Cortex of kidney (tissue), 1 donor: Measurements from ENCODE around the gene ENAH.
"Not testable (repeated sequence)": the region's sequence is repeated elsewhere in the genome, so short reads cannot be mapped to it uniquely, and the experiment has no call there.

ENCODE experiments used
- DNase-seq: peaks from one replicate; lab custom pipeline; 2025; lab: John Stamatoyannopoulos, UW

ENAH gene

DNA sequence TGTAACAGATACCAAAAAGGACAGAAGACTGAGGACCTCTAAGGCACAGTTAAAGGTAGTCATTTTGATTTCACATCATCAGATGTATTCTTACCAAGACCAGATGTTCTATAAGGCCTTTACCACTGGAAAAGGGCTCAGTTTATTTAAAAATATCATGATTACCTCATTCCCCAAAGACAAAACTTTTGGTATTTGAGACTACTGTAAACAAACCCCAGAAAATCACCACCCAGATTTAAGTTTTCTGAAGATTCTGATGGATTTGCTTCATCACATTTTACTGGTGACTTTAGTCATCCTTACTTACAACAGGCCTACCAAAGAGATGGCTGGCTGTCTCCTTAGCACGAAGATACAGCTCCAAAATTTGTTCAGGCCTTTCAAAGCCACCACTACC, 8.3 kb downstream of the ENAH start:
- no peak for DNase-seq

DNA sequence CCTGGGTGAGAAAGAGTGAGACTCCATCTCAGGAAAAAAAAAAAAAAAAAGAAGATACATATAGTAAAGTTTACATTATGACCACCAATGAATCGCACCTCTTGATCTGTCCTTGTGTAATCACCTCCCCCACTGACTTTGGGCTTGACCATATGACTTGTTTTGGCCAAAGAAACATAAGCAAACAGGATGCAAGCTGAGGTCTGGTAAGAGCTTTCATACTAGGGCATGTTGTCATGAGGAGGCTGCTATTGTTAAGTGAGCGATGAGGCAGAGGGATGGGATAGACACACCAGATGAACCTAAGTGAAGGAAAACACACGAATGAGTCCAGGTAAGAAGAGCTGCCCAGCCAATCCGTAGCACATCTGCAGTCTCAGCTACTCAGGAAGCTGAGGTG, 10.7 kb downstream of the ENAH start:
- DNase-seq, result no peak

DNA sequence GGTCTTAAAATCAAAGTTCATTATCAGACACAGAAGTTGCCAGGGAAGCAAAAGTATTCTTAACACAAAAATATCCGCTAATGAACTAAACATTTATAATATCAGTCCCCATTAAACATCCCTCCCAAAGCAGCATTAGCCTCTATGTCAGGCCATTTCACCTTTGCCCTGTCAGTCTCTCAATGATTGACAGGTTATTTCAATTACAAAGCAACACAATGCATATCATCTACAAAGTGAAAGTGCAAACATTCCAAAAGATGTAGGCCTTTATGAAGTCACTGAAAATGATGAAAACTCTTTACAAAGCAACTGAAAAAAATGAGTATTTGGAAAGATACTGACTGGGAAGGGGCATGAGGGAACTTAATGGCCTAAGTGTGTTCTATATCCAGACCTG, 14.1 kb downstream of the ENAH start:
- DNase-seq, result no peak

DNA sequence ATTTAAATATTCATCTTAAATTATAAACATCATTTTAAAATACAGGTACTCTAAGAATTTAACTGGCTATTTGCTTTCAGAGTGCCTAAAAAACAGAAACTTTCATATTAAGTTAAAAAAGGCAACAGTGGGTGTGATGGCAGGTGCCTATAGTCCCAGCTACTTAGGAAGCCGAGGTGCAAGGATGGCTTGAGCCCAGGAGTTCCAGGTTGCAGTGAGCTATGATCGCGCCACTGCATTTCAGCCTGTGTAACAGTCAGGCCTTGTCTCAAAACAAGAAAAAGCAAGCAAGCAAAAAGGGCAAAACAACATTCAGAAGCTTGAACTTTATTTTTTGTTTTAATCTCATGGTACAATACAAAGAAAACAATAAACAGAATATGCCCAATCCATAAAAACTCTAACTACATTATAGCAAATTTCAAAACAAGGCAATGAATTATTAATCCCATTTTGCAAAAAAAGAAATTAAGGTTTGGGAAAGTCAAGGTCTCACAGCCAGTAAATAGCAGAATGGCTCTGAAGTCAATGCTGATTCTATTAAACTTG, 15.2 kb downstream of the ENAH start:
- DNase-seq, result no peak

DNA sequence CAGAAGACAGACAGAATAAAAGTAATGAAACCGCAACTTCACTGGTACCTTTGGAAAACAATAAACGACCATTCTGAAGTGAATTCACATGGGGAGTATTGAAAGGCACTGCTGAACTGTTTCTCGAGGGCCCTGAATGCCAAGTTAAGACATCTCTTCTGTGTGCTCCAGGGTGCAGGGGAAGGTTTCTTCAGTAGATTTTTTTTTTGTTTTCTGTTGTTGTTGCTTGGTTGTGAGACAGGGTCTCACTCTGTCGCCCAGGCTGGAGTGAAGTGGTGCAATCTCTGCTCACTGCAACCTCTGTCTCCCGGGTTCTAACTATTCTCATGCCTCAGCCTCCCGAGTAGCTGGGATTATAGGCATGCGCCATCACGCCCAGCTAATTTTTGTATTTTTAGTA, 15.9 kb downstream of the ENAH start:
- DNase-seq, result not testable (repeated sequence)

GRCh38 chr1:225635649-225636048, 17.3 kb downstream of the ENAH start:
- DNase-seq, result no peak

- not testable (repeated sequence) for DNase-seq
Measured at GRCh38 chr1:225632836-225633235, 20.1 kb downstream of the ENAH start.

DNA sequence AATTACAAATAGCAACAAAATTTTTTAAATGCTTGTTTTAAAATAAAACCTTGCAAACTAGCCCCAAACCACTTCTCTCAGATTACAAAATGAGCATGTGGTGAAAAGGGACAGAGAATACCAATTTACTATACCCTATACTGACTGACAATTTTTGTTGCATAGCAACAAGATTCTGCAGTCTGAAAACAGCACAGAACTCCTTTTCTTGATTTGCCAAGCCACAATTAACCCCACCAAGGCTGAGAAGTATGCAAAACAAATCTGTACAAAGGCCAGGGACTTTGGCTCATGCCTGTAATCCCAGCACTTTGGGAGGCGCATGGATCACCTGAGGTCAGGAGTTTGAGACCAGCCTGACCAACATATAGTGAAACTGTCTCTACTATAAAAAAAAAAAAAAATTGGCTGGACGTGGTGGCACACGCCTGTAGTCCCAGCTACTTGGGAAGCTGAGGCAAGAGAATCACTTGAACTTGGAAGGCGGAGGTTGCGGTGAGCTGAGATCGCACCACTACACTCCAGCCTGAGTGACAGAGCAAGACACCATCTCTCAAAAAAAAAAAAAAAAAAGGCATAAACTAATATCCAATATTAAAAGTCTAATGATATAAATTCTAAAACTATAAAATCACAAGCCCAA, 21.8 kb downstream of the ENAH start:
- DNase-seq, result no peak

DNA sequence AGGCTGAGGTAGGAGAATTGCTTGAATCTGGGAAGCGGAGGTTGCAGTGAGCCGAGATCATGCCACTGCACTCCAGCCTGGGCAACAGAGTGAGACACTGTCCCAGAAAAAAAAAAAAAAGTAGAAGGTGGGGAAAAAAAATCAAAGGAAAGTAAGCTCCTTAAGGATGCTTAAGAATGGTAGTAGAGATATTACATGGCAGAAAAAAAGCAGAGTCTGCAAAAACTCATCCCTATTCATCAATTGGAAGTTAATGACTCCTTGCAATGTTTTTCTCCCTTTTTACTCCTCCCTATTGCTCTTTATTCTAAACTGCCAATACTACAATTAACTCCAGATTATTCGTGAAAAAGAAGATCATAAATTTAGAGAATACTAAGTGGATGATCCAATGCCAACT, 23.4 kb downstream of the ENAH start:
- no peak for DNase-seq

DNA sequence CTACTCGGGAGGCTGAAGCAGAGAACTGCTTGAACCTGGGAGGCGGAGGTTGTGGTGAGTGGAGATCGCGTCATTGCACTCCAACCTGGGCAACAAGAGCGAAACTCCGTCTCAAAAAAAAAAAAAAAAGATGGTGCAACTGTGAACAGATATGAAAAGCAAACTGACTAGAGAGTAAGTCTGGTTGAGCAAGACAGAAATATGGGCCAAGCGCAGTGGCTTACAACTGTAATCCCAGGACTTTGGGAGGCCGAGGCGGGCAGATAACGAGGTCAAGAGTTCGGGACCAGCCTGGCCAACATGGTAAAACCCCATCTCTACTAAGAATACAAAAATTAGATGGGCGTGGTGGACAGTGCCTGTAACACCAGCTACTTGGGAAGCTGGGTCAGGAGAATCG, 24.1 kb downstream of the ENAH start:
- DNase-seq, result not testable (repeated sequence)

DNA sequence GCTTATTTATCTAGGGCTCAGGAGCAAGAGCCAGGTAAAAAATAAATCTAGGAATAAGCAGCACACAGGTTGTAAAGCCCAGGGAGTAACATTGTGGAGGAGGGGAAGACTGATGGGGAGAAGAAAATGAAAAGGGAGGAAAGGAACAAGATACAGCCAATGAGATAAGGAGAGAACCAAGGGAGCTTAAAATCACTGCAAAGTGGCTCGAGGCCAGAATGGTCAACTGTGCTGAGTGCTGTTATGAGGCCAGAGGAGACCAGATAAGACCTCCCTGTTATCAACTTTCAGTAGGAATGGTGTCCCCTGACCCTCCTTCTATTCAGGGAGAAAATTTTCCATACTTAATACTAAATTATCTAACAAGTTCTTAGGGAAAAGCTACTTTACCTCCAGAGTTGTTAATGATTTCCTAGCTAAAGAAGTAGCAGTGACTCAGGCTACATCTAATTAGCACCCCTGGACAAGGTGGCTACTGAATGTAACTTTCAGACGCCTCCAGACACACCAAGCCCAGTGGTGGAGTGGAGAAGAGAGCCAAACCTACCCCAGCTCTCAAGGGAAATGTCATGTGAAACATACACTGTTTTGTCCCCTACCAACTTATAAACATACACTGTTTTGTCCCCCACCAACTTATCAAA, 25.5 kb downstream of the ENAH start:
- no peak for DNase-seq

DNA sequence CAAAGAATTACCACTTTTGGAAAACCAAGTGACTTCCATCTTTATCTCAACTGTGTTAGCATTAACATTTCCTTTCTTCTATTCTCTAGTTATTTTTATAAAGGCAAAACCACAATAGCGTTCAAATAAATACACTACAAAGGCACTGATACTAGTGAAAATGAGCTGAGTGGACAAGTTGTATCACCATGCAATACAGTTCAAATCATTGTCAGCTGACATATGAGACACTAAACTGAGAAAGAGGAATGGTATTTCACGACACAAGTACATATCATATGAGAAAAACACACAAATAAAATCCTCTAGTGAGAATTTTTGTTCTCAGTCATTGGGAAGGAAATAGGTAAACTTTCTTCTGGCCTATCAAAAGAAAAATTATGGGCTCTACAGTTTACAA, 26.2 kb downstream of the ENAH start:
- no peak for DNase-seq

- DNase-seq, result no peak
Measured at GRCh38 chr1:225617956-225618355, 35.0 kb downstream of the ENAH start.

DNA sequence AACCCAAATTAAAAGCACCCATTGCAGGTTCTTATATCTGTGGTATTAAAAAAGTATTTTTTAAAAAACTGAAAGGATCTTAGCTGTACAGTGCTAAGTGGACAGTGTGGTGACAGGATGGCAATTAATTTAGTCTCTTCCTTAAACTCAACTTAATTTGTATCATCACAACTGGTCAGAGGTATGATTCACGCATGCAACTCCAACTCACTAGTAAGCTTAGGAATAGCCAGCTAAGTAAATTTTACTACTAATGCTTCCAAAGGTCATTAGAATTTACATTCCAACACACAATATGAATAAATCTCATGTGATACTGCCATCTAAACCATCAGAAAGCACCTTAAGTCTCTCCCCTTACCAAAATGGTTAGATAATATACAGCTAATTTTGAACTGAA, 35.4 kb downstream of the ENAH start:
- DNase-seq, result no peak

GRCh38 chr1:225615403-225615790, 37.5 kb downstream of the ENAH start:
- DNase-seq, result not testable (repeated sequence)

- DNase-seq, result no peak
Measured at GRCh38 chr1:225613006-225613405, 39.9 kb downstream of the ENAH start.

DNA sequence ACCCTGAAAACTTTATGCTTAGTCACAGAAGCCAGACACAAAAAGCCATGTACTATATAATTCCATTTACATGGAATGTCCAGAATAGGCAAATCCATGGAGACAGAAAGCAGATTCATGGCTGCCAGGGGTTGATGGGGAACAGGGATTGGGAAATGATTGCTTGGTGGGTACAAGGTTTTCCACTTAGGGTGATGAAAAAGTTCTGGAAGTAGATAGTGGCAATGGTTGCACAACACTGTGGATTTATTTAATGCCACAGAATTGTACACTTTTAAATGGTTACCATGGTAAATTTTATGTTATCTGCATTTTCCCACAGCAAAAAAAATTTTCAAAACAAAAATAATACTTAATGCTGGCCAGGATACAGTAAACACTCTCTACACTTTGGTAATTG, 40.6 kb downstream of the ENAH start:
- no peak for DNase-seq

GRCh38 chr1:225611537-225612223, 41.2 kb downstream of the ENAH start:
- no peak for DNase-seq

DNA sequence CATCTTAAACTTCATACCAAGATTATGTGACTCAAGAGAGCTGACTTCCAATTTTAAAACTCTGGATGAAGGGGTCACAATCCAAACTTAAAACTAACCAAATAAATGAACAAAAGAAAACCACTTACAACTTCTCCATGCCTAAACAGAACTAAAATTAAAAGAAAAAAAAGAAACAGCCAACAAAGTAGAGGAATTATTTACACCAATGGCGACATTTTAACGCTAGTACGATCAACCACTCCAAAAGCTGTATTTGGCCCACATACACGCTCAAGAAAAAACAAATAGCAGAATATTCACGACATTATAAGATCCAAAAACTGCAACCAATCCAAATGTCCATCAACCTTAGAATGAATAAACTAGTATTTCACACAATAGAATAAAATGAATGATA, 42.4 kb downstream of the ENAH start:
- DNase-seq, result no peak

DNA sequence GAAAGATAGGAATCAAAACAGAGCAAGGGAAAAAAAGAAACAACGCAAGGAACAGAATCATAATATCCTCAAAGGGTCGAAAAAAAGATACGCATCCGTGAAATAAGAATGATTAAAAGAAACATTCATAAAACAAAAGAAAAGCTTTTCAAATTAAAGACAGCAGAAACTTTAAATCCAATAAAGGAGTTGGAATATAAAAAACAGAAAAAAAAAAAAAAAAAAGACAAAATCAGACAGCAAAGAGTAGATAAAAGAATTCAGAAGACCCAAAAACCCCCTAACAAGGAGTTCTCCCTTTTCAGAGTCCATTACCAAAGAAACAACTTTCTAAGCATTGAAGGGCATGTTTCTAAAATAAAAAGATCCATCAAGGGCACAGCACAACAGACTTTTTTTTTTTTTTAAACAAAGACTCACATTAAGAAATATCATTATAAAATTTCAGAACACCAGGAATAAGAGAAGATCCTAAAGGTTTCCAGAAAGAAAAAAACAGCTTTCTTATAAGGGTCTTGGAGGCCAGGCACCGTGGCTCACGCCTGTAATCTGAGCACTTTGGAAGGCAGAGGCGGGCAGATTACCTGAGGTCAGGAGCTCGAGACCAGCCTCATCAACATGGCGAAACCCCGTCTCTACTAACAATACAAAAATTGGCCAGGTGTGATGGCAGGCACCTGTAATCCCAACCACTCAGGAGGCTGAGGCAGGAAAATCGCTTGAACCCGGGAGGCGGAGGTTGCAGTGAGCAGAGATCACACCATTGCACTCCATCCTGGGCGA, 44.7 kb downstream of the ENAH start:
- no peak for DNase-seq

DNA sequence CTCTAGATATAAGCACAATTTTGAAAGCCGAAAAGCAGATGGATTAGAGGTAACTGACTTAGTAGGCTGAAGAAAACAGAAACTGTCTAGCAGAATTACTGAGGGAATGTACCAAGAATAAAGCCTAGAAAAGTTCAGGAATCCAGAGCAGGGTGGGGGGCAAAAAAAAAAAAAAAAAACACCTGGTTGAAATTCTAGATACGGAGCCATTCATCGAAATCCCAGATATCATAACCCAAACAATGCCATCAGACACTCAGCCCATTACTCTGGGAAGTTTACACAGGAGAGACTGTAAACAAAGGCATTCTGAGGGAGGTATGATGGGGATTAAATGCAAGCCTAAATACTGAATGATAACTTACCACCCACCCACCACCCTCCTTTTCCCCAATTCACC, 45.6 kb downstream of the ENAH start:
- DNase-seq, result no peak

DNA sequence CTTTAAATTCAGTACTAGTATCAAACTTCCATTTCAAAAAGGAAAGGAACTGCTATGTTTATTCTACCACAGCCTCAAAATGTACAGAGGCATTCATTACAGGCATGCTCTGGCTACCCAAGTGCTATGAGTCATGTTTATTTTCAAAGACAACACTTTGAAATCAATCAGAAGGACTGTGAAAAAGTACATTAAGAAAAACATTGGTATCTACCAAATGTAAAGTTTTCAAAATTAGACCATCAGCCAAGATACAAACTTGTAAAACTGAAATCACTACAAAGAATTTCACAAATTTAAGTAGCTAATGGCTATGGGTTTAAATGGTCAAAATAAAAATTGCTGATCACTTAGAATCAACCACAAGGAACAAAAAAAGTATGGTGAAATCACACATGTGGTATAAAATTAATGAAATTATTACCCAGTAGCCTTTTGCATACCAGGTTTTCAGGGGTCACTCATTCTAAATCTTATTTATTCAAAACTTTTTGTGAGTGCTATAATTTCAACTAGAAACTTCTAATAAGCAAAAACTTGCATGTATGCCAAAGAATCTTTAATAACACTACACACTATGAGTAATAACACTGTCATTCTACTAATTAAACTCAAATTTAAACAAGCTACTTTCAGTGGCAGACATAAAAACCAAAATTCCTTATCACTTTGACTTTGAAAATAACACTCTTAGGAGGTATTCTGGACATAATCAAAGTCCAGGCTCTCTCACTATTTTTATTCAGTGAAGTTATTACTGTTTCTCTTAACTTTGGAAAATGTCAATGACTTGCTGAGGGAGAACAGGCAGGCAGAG, 49.2 kb downstream of the ENAH start:
- DNase-seq, result no peak
